HCT116 (cell line): ENCODE measurements around the gene MAP3K3. TPM values are rescaled to one million over a fixed set of nuclear protein-coding genes. Genes with fewer than 3 reads are reported as not detected.

Source experiments
- ATAC-seq: fragments of 200-7000 bp; cut with Tn5 transposase; 2 replicates; pipeline ENCODE4 v1.9.1; 2020; ENCODE audit warnings: mild to moderate bottlenecking, moderate library complexity
- BruUV-seq: library from RNA; stranded (reverse); fragments of 400-500 nt; replicated peaks from 2 replicates; lab custom pipeline; 2021; lab: Mats Ljungman, UMichigan
- CTCF ChIA-PET: fragments of 300-600 bp; sonication (Branson Sonifier 250); formaldehyde crosslinking; loops from one replicate; lab custom pipeline; 2021; ENCODE audit warnings: antibody characterized with exemption; lab: Charles Lee
- POLR2A ChIA-PET: fragments of 300-600, 350-600 bp; sonication (Branson Sonifier 250); formaldehyde crosslinking; loops from one replicate; lab custom pipeline; 2021; ENCODE audit warnings: antibody characterized with exemption; lab: Charles Lee
- RAD21 ChIA-PET, 2 experiments: fragments of 300-600 bp; sonication (Branson Sonifier 250); formaldehyde crosslinking; loops; one replicate each; lab custom pipeline; 2023; ENCODE audit warnings: low total read pairs in 2 of 2; ENCODE audit not compliant: uncharacterized antibody in 2 of 2, unreplicated experiment in 2 of 2, low non-redundant PET in 1 of 2; lab: Charles Lee
- DNase-seq: peaks from one replicate; pipeline ENCODE4 v3.0.0-alpha.2; 2010; ENCODE audit warnings: low read depth, low spot score
- H2AFZ ChIP-seq: fragments of 200-600 bp; shearing (Covaris generic), sonication (generic); 2 replicates; pipeline ENCODE4 v1.6.1; 2017; ENCODE audit warnings: low read depth, mixed run types, mixed read lengths, antibody characterized with exemption, low read length; ENCODE audit not compliant: poor library complexity, severe bottlenecking
- H3K27ac ChIP-seq: 2 replicates; pipeline ENCODE4 v1.5.1; 2012; ENCODE audit warnings: low read depth, low read length
- H3K27me3 ChIP-seq: fragments of 200-600 bp; sonication (generic); 2 replicates; pipeline ENCODE4 v1.6.1; 2016; ENCODE audit warnings: mixed run types, low read length, mixed read lengths; ENCODE audit not compliant: insufficient read depth
- H3K36me3 ChIP-seq, 2 experiments: fragments of 200-500 bp in 1 of 2; fragments of 200-600 bp in 1 of 2; sonication (Bioruptor generic) in 1 of 2; sonication (generic) in 1 of 2; 2 replicates each; pipeline versions ENCODE4 v1.5.1 to v1.6.1; 2014 to 2016; ENCODE audit warnings: low read length in 2 of 2, inconsistent platforms in 1 of 2, mixed read lengths in 1 of 2, mixed run types in 1 of 2; ENCODE audit not compliant: insufficient read depth in 2 of 2, control insufficient read depth in 1 of 2
- H3K4me1 ChIP-seq, 2 experiments: fragments of 200-600 bp in 1 of 2; sonication (generic) in 1 of 2; 2 replicates each; pipeline versions ENCODE4 v1.5.1 to v1.6.1; 2012 to 2017; ENCODE audit warnings: low read length in 2 of 2, inconsistent platforms in 1 of 2, mild to moderate bottlenecking in 1 of 2, mixed read lengths in 1 of 2, mixed run types in 1 of 2, moderate library complexity in 1 of 2; ENCODE audit not compliant: insufficient read depth in 2 of 2, control insufficient read depth in 1 of 2
- H3K4me2 ChIP-seq: fragments of 200-600 bp; sonication (generic); 2 replicates; pipeline ENCODE4 v1.6.1; 2017; ENCODE audit warnings: mixed run types, low read length, mixed read lengths
- H3K4me3 ChIP-seq, 2 experiments: fragments of 200-600 bp in 1 of 2; sonication (generic) in 1 of 2; replicated peaks in 1 of 2; 2 replicates each; pipeline ENCODE4 v1.5.1; 2011 to 2016; ENCODE audit warnings: low read length in 2 of 2, control low read depth in 1 of 2, low read depth in 1 of 2, mild to moderate bottlenecking in 1 of 2, mixed read lengths in 1 of 2, mixed run types in 1 of 2
- H3K79me2 ChIP-seq: fragments of 200-600 bp; sonication (generic); 2 replicates; pipeline ENCODE4 v1.6.1; 2017; ENCODE audit warnings: mild to moderate bottlenecking, mixed run types, low read length, moderate library complexity, mixed read lengths; ENCODE audit not compliant: insufficient read depth
- H3K9ac ChIP-seq: fragments of 200-600 bp; sonication (generic); 2 replicates; pipeline ENCODE4 v1.6.1; 2016; ENCODE audit warnings: low read length, mixed read lengths
- H3K9me2 ChIP-seq: fragments of 200-600 bp; sonication (generic), shearing (Covaris generic); 2 replicates; pipeline ENCODE4 v1.6.1; 2017; ENCODE audit warnings: mixed run types, mild to moderate bottlenecking, moderate library complexity; ENCODE audit not compliant: insufficient read depth
- H3K9me3 ChIP-seq, 2 experiments: fragments of 200-500 bp in 1 of 2; fragments of 200-600 bp in 1 of 2; sonication (Bioruptor generic) in 1 of 2; sonication (generic) in 1 of 2; 2 replicates each; pipeline ENCODE4 v1.6.1; 2014 to 2017; ENCODE audit warnings: low read length in 2 of 2, mixed read lengths in 2 of 2, inconsistent platforms in 1 of 2, low read depth in 1 of 2, mild to moderate bottlenecking in 1 of 2, mixed run types in 1 of 2, moderate library complexity in 1 of 2; ENCODE audit not compliant: control insufficient read depth in 1 of 2, insufficient read depth in 1 of 2
- H4K20me1 ChIP-seq: fragments of 200-600 bp; sonication (generic), shearing (Covaris generic); 2 replicates; pipeline ENCODE4 v1.6.1; 2017; ENCODE audit warnings: mixed run types, mild to moderate bottlenecking, moderate library complexity; ENCODE audit not compliant: insufficient read depth
- CBX3 ChIP-seq: IDR thresholded peaks from 2 replicates; pipeline ENCODE4 v1.6.1; 2012; ENCODE audit warnings: low read depth
- CEBPB ChIP-seq: IDR thresholded peaks from 2 replicates; pipeline ENCODE4 v1.6.1; 2012; ENCODE audit warnings: low read depth
- EGR1 ChIP-seq: IDR thresholded peaks from 2 replicates; pipeline ENCODE4 v1.6.1; 2012; ENCODE audit warnings: low read depth
- EZH2 ChIP-seq: fragments of 200-600 bp; sonication (generic); IDR thresholded peaks from 2 replicates; pipeline ENCODE4 v1.6.1; 2017; ENCODE audit warnings: antibody characterized with exemption, mixed run types
- EZH2phosphoT487 ChIP-seq: fragments of 200-600 bp; IDR thresholded peaks from 2 replicates; pipeline ENCODE4 v1.6.1; 2018; ENCODE audit warnings: antibody characterized with exemption, borderline replicate concordance
- FOSL1 ChIP-seq: IDR thresholded peaks from 2 replicates; pipeline ENCODE4 v1.6.1; 2012; ENCODE audit warnings: low read depth
- JUND ChIP-seq: IDR thresholded peaks from 2 replicates; pipeline ENCODE4 v1.6.1; 2012
- RAD21 ChIP-seq: IDR thresholded peaks from 2 replicates; pipeline ENCODE4 v1.6.1; 2012; ENCODE audit warnings: low read depth, mild to moderate bottlenecking
- SIN3A ChIP-seq: IDR thresholded peaks from 2 replicates; pipeline ENCODE4 v1.6.1; 2012; ENCODE audit warnings: low read depth
- SRF ChIP-seq: IDR thresholded peaks from 2 replicates; pipeline ENCODE4 v1.6.1; 2012; ENCODE audit warnings: low read depth
- TCF7L2 ChIP-seq: IDR thresholded peaks from 2 replicates; pipeline ENCODE4 v1.7.0; 2011; ENCODE audit warnings: borderline replicate concordance, inconsistent platforms; ENCODE audit not compliant: insufficient read depth, insufficient read length; ENCODE audit errors: extremely low read depth
- ZFX ChIP-seq: fragments of 450-650 bp; IDR thresholded peaks from 2 replicates; pipeline ENCODE4 v1.6.1; 2017
- ZNF274 ChIP-seq: fragments of 200-500 bp; sonication (Bioruptor generic); IDR thresholded peaks from 2 replicates; pipeline ENCODE4 v1.6.1; 2014; ENCODE audit warnings: mild to moderate bottlenecking, low read depth, low read length, inconsistent platforms
- intact Hi-C: fragments of 100-400 bp; cut with micrococcal nuclease; formaldehyde crosslinking; loops from 2 replicates; pipeline ENCODE4 v1.10.0; 2022
- total RNA-seq: library from RNA; stranded (reverse); gene quantifications from one replicate; pipeline ENCODE4 v1.2.1, GENCODE V29; 2021; ENCODE audit not compliant: unreplicated experiment
- TF ChIP-seq, protein P1 (sequence below): IDR thresholded peaks from 2 replicates; pipeline ENCODE4 v1.6.1; 2012; ENCODE audit warnings: low read depth
- TF ChIP-seq, protein P2 (sequence below): IDR thresholded peaks from 2 replicates; pipeline ENCODE4 v1.6.1; 2012
- TF ChIP-seq, protein P3 (sequence below): IDR thresholded peaks from 2 replicates; pipeline ENCODE4 v1.6.1; 2012
- TF ChIP-seq, protein P4 (sequence below), 3 experiments: fragments of 200-600 bp in 1 of 3; sonication (generic) in 1 of 3; IDR thresholded peaks in 2 of 3; conservative IDR thresholded peaks in 1 of 3; 2 replicates each; pipeline ENCODE4 v1.5.1; 2012 to 2017; ENCODE audit warnings: low read depth in 2 of 3, low read length in 2 of 3, antibody characterized with exemption in 1 of 3, borderline replicate concordance in 1 of 3, control low read depth in 1 of 3, mild to moderate bottlenecking in 1 of 3, mixed read lengths in 1 of 3, mixed run types in 1 of 3, moderate library complexity in 1 of 3; ENCODE audit not compliant: insufficient read depth in 1 of 3

MAP3K3 gene
- total RNA-seq, 1 experiment from 2014 or later: 18.5 TPM

DNA sequence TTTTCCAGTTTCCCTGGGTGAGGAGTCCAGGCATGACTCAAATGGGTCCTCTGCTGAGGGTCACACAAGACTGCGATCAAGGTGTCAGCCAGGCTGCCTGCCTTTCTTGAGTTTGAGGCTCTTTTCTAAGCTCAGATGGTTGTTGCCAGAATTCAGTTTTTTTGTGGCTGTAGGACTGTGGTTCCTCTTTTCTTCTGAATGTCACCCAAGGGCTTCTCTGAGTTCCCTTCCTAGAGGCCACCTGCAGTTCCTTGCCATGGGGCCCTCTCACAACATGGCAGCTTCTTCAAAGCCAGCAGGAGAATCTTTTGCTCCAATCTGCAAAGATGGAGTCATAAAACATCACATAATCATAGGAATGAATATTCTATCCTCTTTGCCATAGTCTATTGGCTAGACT lies 60.2 kb downstream of the MAP3K3 start:
- Histone ChIP-seq H3K4me1 (no peaks in the 10 kb centered on the region), H3K27ac (no peak overlapping the region)
- no peak for DNase-seq
- POLR2A ChIA-PET: no interaction called here
- TF ChIP-seq ZFX (no peak), SIN3A (no peak), TCF7L2 (no peak), ZNF274 (no peak), EGR1 (no peak), FOSL1 (no peak), CBX3 (no peak), CEBPB (no peak), JUND (no peak), EZH2 (no peak), EZH2phosphoT487 (no peak), RAD21 (no peak), SRF (no peak)
- TF ChIP-seq, protein P1, sequence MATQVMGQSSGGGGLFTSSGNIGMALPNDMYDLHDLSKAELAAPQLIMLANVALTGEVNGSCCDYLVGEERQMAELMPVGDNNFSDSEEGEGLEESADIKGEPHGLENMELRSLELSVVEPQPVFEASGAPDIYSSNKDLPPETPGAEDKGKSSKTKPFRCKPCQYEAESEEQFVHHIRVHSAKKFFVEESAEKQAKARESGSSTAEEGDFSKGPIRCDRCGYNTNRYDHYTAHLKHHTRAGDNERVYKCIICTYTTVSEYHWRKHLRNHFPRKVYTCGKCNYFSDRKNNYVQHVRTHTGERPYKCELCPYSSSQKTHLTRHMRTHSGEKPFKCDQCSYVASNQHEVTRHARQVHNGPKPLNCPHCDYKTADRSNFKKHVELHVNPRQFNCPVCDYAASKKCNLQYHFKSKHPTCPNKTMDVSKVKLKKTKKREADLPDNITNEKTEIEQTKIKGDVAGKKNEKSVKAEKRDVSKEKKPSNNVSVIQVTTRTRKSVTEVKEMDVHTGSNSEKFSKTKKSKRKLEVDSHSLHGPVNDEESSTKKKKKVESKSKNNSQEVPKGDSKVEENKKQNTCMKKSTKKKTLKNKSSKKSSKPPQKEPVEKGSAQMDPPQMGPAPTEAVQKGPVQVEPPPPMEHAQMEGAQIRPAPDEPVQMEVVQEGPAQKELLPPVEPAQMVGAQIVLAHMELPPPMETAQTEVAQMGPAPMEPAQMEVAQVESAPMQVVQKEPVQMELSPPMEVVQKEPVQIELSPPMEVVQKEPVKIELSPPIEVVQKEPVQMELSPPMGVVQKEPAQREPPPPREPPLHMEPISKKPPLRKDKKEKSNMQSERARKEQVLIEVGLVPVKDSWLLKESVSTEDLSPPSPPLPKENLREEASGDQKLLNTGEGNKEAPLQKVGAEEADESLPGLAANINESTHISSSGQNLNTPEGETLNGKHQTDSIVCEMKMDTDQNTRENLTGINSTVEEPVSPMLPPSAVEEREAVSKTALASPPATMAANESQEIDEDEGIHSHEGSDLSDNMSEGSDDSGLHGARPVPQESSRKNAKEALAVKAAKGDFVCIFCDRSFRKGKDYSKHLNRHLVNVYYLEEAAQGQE: no peak
- TF ChIP-seq, protein P2, sequence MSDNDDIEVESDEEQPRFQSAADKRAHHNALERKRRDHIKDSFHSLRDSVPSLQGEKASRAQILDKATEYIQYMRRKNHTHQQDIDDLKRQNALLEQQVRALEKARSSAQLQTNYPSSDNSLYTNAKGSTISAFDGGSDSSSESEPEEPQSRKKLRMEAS: no peak
- TF ChIP-seq, protein P3, sequence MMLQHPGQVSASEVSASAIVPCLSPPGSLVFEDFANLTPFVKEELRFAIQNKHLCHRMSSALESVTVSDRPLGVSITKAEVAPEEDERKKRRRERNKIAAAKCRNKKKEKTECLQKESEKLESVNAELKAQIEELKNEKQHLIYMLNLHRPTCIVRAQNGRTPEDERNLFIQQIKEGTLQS: no peak
- TF ChIP-seq, protein P4, sequence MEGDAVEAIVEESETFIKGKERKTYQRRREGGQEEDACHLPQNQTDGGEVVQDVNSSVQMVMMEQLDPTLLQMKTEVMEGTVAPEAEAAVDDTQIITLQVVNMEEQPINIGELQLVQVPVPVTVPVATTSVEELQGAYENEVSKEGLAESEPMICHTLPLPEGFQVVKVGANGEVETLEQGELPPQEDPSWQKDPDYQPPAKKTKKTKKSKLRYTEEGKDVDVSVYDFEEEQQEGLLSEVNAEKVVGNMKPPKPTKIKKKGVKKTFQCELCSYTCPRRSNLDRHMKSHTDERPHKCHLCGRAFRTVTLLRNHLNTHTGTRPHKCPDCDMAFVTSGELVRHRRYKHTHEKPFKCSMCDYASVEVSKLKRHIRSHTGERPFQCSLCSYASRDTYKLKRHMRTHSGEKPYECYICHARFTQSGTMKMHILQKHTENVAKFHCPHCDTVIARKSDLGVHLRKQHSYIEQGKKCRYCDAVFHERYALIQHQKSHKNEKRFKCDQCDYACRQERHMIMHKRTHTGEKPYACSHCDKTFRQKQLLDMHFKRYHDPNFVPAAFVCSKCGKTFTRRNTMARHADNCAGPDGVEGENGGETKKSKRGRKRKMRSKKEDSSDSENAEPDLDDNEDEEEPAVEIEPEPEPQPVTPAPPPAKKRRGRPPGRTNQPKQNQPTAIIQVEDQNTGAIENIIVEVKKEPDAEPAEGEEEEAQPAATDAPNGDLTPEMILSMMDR (IDR thresholded peaks at IDR 0.05 in 2 of 3, conservative IDR thresholded peaks at IDR 0.05 in 1 of 3; ENCODE audit: borderline replicate concordance in 1 of 3, insufficient read depth in 1 of 3, low read depth in 2 of 3, low read length in 2 of 3): no peak
- TF ChIP-seq, all 23 proteins: peak for 0
- H3K4me2 ChIP-seq: no peak overlapping the region
- ChIA-PET CTCF (interaction anchor here (1.2 to 1.5 kb wide), 2 partner anchors 16 to 257 kb away, joined by 3 to 4 read pairs; no protein-coding TSS in a partner anchor), RAD21 (no interaction called here)
- no peaks in the 10 kb centered on the region for H3K36me3 ChIP-seq
- intact Hi-C loops: no loop called here
- H3K79me2 ChIP-seq: no peaks in the 10 kb centered on the region
- no TSS peak for BruUV-seq
- H3K9ac ChIP-seq: no peak overlapping the region
- H3K27me3 ChIP-seq: no peaks in the 10 kb centered on the region
- H3K9me2 ChIP-seq: no peaks in the 10 kb centered on the region
- H4K20me1 ChIP-seq: no peaks in the 10 kb centered on the region
- H3K9me3 ChIP-seq: no peaks in the 10 kb centered on the region
- no peak overlapping the region for H3K4me3 ChIP-seq
- no peak for ATAC-seq
- no peak overlapping the region for H2AFZ ChIP-seq
